Measurements from ENCODE around the gene RRP8. TPM values are rescaled to one million over a fixed set of nuclear protein-coding genes. Genes with fewer than 3 reads are reported as not detected.

RRP8 gene
- total RNA-seq (2022; extraction: Qiagen RNA extraction; ENCODE audit: low read depth), result 27.9 to 37.6 TPM (median 34.3 TPM) in 5 replicates

GRCh38 chr11:6603287-6604080 is at the start of gene RRP8, which contains the start of gene ILK:
Gene RRP8, minus strand, starts transcription at chr11:6603616. Its CDS starts 114 bp downstream, at chr11:6603502.
Gene ILK, plus strand, starts transcription at chr11:6603774. Its CDS starts 498 bp downstream, at chr11:6604272.

GRCh38 chr11:6619004-6619745 is 15.8 kb upstream of the RRP8 start, which contains the start of gene TPP1:
Gene TPP1, minus strand, starts transcription at chr11:6619422. Its CDS starts 22 bp downstream, at chr11:6619400.

GRCh38 chr11:6612213-6613041 is 9.0 kb upstream of the RRP8 start, which contains the start of gene TAF10:
Gene TAF10, minus strand, starts transcription at chr11:6612216. Its CDS starts 27 bp downstream, at chr11:6612189.

Other genes starting within 250 kb of the RRP8 start
- gene SMPD1, start 213.1 kb downstream of the RRP8 start, total RNA-seq (2022; extraction: Qiagen RNA extraction; ENCODE audit: low read depth), result 10.2 to 13.1 TPM (median 11.4 TPM) in 5 replicates
- 17.0 to 20.3 TPM (median 17.8 TPM) in 5 replicates for gene APBB1, start 184.5 kb downstream of the RRP8 start, total RNA-seq (2022; extraction: Qiagen RNA extraction; ENCODE audit: low read depth)
- 0.32 to 1.4 TPM (median 0.49 TPM) in 5 replicates for gene HPX, start 162.6 kb downstream of the RRP8 start, total RNA-seq (2022; extraction: Qiagen RNA extraction; ENCODE audit: low read depth)
- 14.9 to 21.1 TPM (median 18.1 TPM) in 5 replicates for gene TRIM3, start 129.7 kb downstream of the RRP8 start, total RNA-seq (2022; extraction: Qiagen RNA extraction; ENCODE audit: low read depth)
- gene ARFIP2, start 122.3 kb downstream of the RRP8 start, total RNA-seq (2022; extraction: Qiagen RNA extraction; ENCODE audit: low read depth), result 54.9 to 61.4 TPM (median 59.2 TPM) in 5 replicates
- 26.4 to 38.9 TPM (median 37.1 TPM) in 5 replicates for gene TIMM10B, start 122.1 kb downstream of the RRP8 start, total RNA-seq (2022; extraction: Qiagen RNA extraction; ENCODE audit: low read depth)
- gene DNHD1, start 106.3 kb downstream of the RRP8 start, total RNA-seq (2022; extraction: Qiagen RNA extraction; ENCODE audit: low read depth), result 3.3 to 3.7 TPM (median 3.5 TPM) in 5 replicates
- gene ILK, start 158 bp upstream of the RRP8 start, total RNA-seq (2022; extraction: Qiagen RNA extraction; ENCODE audit: low read depth), result 105 to 120 TPM (median 114 TPM) in 5 replicates
- gene TAF10, start 8.6 kb upstream of the RRP8 start, total RNA-seq (2022; extraction: Qiagen RNA extraction; ENCODE audit: low read depth), result 189 to 236 TPM (median 228 TPM) in 5 replicates
- 45.1 to 54.1 TPM (median 49.2 TPM) in 5 replicates for gene TPP1, start 15.8 kb upstream of the RRP8 start, total RNA-seq (2022; extraction: Qiagen RNA extraction; ENCODE audit: low read depth)
- 0.11 to 0.16 TPM (median 0.14 TPM) in 5 replicates for gene DCHS1, start 52.2 kb upstream of the RRP8 start, total RNA-seq (2022; extraction: Qiagen RNA extraction; ENCODE audit: low read depth)
- 96.4 to 125 TPM (median 98.2 TPM) in 5 replicates for gene MRPL17, start 79.7 kb upstream of the RRP8 start, total RNA-seq (2022; extraction: Qiagen RNA extraction; ENCODE audit: low read depth)
- gene OR2AG2, start 168.4 kb upstream of the RRP8 start, total RNA-seq (2022; extraction: Qiagen RNA extraction; ENCODE audit: low read depth), result 0.05 to 0.09 TPM (median 0.06 TPM) in 3 of 5 replicates, not detected in the others
- gene OR2AG1, start 179.4 kb upstream of the RRP8 start, total RNA-seq (2022; extraction: Qiagen RNA extraction; ENCODE audit: low read depth), result not detected in 5 replicates
- gene OR6A2, start 196.1 kb upstream of the RRP8 start, total RNA-seq (2022; extraction: Qiagen RNA extraction; ENCODE audit: low read depth), result not detected in 5 replicates
- not detected in 5 replicates for gene OR10A5, start 242.1 kb upstream of the RRP8 start, total RNA-seq (2022; extraction: Qiagen RNA extraction; ENCODE audit: low read depth)